Neural cell (in vitro differentiated cells): Measurements from ENCODE around the gene GDF3. TPM values are rescaled to one million over a fixed set of nuclear protein-coding genes. Genes with fewer than 3 reads are reported as not detected.

Source experiments
- H2AFZ ChIP-seq: fragments of 200-600, 300-800 bp; sonication (generic), shearing (Covaris generic); 2 replicates; pipeline ENCODE4 v1.6.0; 2014; ENCODE audit warnings: low read depth, mild to moderate bottlenecking, antibody characterized with exemption, low read length, moderate library complexity
- H3F3A ChIP-seq: fragments of 200-600 bp; shearing (Covaris generic); 2 replicates; pipeline ENCODE4 v1.6.1; 2016; ENCODE audit warnings: mild to moderate bottlenecking, moderate library complexity, mixed read lengths, antibody characterized with exemption, low read length; ENCODE audit not compliant: insufficient read depth, poor library complexity, severe bottlenecking
- H3K27ac ChIP-seq: fragments of 200-600, 300-800 bp; sonication (generic), shearing (Covaris generic); 2 replicates; pipeline ENCODE4 v1.5.1; 2014; ENCODE audit warnings: mild to moderate bottlenecking, low read length, moderate library complexity
- H3K27me3 ChIP-seq: fragments of 300-800, 200-600 bp; sonication (generic), shearing (Covaris generic); 2 replicates; pipeline ENCODE4 v1.6.0; 2014; ENCODE audit warnings: mild to moderate bottlenecking, low read depth, low read length, moderate library complexity; ENCODE audit not compliant: insufficient read depth
- H3K36me3 ChIP-seq: fragments of 300-800, 200-600 bp; sonication (generic), shearing (Covaris generic); 2 replicates; pipeline ENCODE4 v1.5.1; 2014; ENCODE audit warnings: mild to moderate bottlenecking, antibody characterized with exemption, low read length, moderate library complexity; ENCODE audit not compliant: insufficient read depth
- H3K4me2 ChIP-seq: fragments of 300-800, 200-600 bp; sonication (generic), shearing (Covaris generic); 2 replicates; pipeline ENCODE4 v1.6.0; 2014; ENCODE audit warnings: mild to moderate bottlenecking, low read length
- H3K4me3 ChIP-seq: fragments of 300-800, 200-600 bp; sonication (generic), shearing (Covaris generic); 2 replicates; pipeline ENCODE4 v1.5.1; 2014; ENCODE audit warnings: mild to moderate bottlenecking, low read length, moderate library complexity
- H3K79me2 ChIP-seq: fragments of 200-600 bp; shearing (Covaris generic); replicated peaks from 2 replicates; pipeline ENCODE4 v1.6.0; 2014; ENCODE audit warnings: mild to moderate bottlenecking, low read length, moderate library complexity; ENCODE audit not compliant: insufficient read depth
- H3K9ac ChIP-seq: fragments of 300-800, 200-600 bp; sonication (generic), shearing (Covaris generic); 2 replicates; pipeline ENCODE4 v1.6.1; 2016; ENCODE audit warnings: mild to moderate bottlenecking, low read length, mixed read lengths
- H3K9me2 ChIP-seq: fragments of 200-600 bp; shearing (Covaris generic); 2 replicates; pipeline ENCODE4 v1.6.1; 2016; ENCODE audit warnings: mild to moderate bottlenecking, low read length, mixed read lengths; ENCODE audit not compliant: insufficient read depth
- H3K9me3 ChIP-seq: fragments of 200-600, 300-800 bp; sonication (generic), shearing (Covaris generic); 2 replicates; pipeline ENCODE4 v1.6.1; 2016; ENCODE audit warnings: mild to moderate bottlenecking, mixed run types, low read length, moderate library complexity, mixed read lengths
- H4K20me1 ChIP-seq: fragments of 200-600 bp; shearing (Covaris generic); 2 replicates; pipeline ENCODE4 v1.6.1; 2016; ENCODE audit warnings: mild to moderate bottlenecking, mixed run types; ENCODE audit not compliant: insufficient read depth
- CTCF ChIP-seq: fragments of 450-650 bp; IDR thresholded peaks from 2 replicates; pipeline ENCODE4 v1.5.1; 2014; ENCODE audit warnings: antibody characterized with exemption, mild to moderate bottlenecking, moderate library complexity; ENCODE audit not compliant: poor library complexity, severe bottlenecking
- EP300 ChIP-seq: fragments of 450-650 bp; conservative IDR thresholded peaks from 2 replicates; pipeline ENCODE4 v1.6.1; 2014; ENCODE audit warnings: antibody characterized with exemption, mild to moderate bottlenecking, moderate library complexity; ENCODE audit not compliant: poor library complexity, severe bottlenecking
- EZH2 ChIP-seq: fragments of 200-600, 300-800 bp; shearing (Covaris generic), sonication (generic); IDR thresholded peaks from 2 replicates; pipeline ENCODE4 v1.6.1; 2014; ENCODE audit warnings: antibody characterized with exemption, low read length, borderline replicate concordance, mild to moderate bottlenecking; ENCODE audit not compliant: insufficient read depth, poor library complexity, severe bottlenecking
- MXI1 ChIP-seq: fragments of 450-650 bp; conservative IDR thresholded peaks from 2 replicates; pipeline ENCODE4 v1.6.1; 2014; ENCODE audit warnings: antibody characterized with exemption, mild to moderate bottlenecking; ENCODE audit not compliant: poor library complexity, severe bottlenecking
- POLR2AphosphoS5 ChIP-seq: IDR thresholded peaks from 2 replicates; pipeline ENCODE4 v1.6.1; 2012
- RAD21 ChIP-seq: fragments of 450-650 bp; conservative IDR thresholded peaks from 2 replicates; pipeline ENCODE4 v1.6.1; 2014; ENCODE audit warnings: antibody characterized with exemption, mild to moderate bottlenecking, moderate library complexity
- REST ChIP-seq: IDR thresholded peaks from 2 replicates; pipeline ENCODE4 v1.6.1; 2012; ENCODE audit warnings: borderline replicate concordance
- SMC3 ChIP-seq: fragments of 450-650 bp; conservative IDR thresholded peaks from 2 replicates; pipeline ENCODE4 v1.6.1; 2014; ENCODE audit warnings: antibody characterized with exemption, mild to moderate bottlenecking, moderate library complexity; ENCODE audit not compliant: poor library complexity
- TAF1 ChIP-seq: IDR thresholded peaks from 2 replicates; pipeline ENCODE4 v1.6.1; 2012; ENCODE audit warnings: low read depth
- polyA minus RNA-seq: library from RNA; depleted of rRNA, polyadenylated mRNA; stranded (reverse); fragments of >200 nt; gene quantifications from 2 replicates; pipeline ENCODE4 v1.2.3, GENCODE V29; 2014
- polyA plus RNA-seq: library from polyadenylated mRNA; depleted of rRNA; stranded (reverse); fragments of >200 nt; gene quantifications from 2 replicates; pipeline ENCODE4 v1.2.3, GENCODE V29; 2014

GDF3 gene
- polyA plus RNA-seq: not detected in 2 replicates
- polyA minus RNA-seq: not detected in 2 replicates

DNA sequence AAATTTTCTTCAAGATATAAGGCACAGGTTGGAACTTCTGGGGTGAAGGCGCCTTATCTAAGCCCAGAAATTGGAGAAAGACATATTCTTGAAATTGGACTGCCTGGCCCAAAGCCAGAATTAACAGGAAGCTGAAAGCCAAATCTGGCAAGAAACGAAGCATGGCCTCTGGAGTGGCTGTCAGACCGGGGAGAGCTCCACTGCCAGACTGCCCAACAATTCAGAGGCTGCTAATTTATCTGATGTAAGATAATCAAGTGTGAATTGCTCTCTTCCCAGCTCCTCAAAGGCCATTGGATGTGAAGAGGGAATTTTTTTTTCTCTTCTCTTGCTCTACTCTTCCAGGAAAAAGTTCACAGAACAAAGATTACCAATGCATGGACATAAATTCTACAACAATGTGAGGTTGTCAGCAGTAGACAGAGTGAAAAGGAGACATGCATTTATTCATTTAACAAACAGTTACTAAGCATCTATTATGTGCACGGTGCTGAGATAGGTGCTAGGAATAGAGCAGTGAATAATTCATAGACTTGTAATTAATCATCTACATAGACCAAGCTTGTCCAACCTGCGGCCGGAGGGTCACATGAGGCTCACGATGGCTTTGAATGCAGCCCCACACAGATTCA is at the start of gene GDF3:
Gene GDF3, minus strand, starts transcription at position 210 of the 632 bp plus-strand sequence. Its CDS starts 47 bp downstream, at position 163.
- Histone ChIP-seq H3K36me3 (no peaks in the 10 kb centered on the region), H3K9me2 (no peaks in the 10 kb centered on the region), H3K27ac (no peak within 1 kb of the TSS), H3K9ac (no peak within 1 kb of the TSS), H3K79me2 (no peaks in the 10 kb centered on the region), H2AFZ (no peak within 1 kb of the TSS), H4K20me1 (no peaks in the 10 kb centered on the region), H3K4me2 (no peak within 1 kb of the TSS), H3F3A (no peaks in the 10 kb centered on the region), H3K4me3 (no peak within 1 kb of the TSS), H3K9me3 (no peaks in the 10 kb centered on the region), H3K27me3 (no peaks in the 10 kb centered on the region)
- TF ChIP-seq TAF1 (no peak), CTCF (no peak), MXI1 (no peak), REST (no peak), EP300 (no peak), RAD21 (no peak), EZH2 (no peak), SMC3 (no peak), POLR2AphosphoS5 (no peak)

DNA sequence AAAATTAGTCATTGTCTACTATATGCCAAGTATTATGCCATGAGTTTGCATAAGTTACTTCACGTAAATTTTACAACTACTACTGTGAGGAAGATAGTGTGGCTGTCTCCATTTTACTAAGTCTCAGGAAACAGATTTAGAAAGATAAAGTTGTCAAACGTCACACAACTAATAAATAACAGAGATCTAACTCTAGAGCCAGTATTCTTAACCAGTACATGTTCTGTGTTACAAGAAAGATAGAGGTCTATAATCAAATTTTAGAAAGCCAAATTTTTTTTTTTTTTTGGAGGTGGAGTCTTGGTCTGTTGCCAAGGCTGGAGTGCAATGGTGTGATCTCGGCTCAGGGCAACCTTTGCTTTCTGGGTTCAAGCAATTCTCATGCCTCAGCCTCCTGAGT is 37.4 kb upstream of the GDF3 start:
- Histone ChIP-seq H3K27me3 (no peaks in the 10 kb centered on the region), H4K20me1 (no peaks in the 10 kb centered on the region), H3K4me2 (no peak overlapping the region), H3F3A (no peaks in the 10 kb centered on the region), H3K4me3 (no peak overlapping the region), H3K27ac (no peak overlapping the region), H3K9me3 (no peaks in the 10 kb centered on the region), H3K9ac (no peak overlapping the region), H2AFZ (no peak overlapping the region), H3K79me2 (no peaks in the 10 kb centered on the region), H3K9me2 (no peaks in the 10 kb centered on the region), H3K36me3 (no peaks in the 10 kb centered on the region)
- TF ChIP-seq POLR2AphosphoS5 (no peak), REST (no peak), RAD21 (no peak), EZH2 (no peak), EP300 (no peak), MXI1 (no peak), CTCF (no peak), TAF1 (no peak), SMC3 (no peak)
